SIG-M5 treated with dmso at 0.1 percent for 504 hours (cell line): Measurements from ENCODE around the gene CCDC106.

Experiments
- DNase-seq: peaks from one replicate; lab custom pipeline; 2025; ENCODE audit not compliant: unreplicated experiment; lab: John Stamatoyannopoulos, UW

CCDC106 gene

DNA sequence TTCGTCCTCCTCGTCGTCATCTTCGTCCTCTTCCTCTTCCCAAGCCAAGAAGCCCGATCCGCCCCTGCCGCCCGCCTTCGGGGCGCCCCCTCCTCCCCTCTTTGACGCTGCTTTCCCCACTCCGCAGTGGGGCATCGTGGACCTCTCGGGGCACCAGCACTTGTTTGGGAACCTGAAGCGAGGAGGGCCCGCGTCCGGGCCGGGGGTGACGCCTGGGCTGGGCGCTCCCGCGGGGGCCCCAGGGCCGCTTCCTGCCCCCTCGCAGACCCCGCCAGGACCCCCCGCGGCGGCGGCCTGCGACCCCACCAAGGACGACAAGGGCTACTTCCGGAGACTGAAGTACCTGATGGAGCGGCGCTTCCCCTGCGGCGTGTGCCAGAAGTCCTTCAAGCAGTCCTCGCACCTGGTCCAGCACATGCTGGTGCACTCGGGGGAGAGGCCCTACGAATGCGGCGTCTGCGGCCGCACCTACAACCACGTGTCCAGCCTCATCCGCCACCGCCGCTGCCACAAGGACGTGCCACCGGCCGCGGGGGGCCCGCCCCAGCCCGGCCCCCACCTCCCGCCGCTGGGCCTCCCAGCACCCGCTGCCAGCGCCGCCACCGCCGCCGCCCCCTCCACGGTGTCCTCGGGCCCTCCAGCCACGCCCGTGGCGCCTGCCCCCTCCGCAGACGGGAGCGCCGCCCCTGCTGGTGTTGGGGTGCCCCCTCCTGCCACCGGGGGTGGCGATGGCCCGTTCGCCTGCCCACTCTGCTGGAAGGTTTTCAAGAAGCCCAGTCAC is 33.9 kb upstream of the CCDC106 start:
- DNase-seq = no peak

DNA sequence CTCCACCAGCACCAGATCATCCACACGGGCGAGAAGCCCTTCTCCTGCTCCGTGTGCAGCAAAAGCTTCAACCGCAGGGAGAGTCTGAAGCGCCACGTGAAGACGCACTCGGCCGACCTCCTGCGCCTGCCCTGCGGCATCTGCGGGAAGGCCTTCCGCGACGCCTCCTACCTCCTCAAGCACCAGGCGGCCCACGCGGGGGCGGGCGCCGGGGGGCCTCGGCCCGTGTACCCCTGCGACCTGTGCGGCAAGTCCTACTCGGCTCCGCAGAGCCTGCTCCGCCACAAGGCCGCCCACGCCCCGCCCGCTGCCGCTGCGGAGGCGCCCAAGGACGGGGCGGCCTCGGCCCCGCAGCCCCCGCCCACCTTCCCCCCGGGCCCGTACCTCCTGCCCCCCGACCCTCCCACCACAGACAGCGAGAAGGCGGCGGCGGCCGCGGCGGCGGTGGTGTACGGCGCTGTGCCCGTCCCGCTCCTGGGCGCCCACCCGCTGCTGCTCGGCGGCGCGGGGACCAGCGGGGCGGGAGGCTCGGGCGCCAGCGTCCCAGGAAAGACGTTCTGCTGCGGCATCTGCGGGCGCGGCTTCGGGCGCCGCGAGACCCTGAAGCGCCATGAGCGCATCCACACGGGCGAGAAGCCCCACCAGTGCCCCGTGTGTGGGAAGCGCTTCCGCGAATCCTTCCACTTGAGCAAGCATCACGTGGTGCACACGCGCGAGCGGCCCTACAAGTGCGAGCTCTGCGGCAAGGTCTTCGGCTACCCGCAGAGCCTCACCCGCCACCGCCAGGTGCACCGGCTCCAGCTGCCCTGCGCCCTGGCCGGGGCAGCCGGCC is 33.1 kb upstream of the CCDC106 start:
- no peak for DNase-seq

DNA sequence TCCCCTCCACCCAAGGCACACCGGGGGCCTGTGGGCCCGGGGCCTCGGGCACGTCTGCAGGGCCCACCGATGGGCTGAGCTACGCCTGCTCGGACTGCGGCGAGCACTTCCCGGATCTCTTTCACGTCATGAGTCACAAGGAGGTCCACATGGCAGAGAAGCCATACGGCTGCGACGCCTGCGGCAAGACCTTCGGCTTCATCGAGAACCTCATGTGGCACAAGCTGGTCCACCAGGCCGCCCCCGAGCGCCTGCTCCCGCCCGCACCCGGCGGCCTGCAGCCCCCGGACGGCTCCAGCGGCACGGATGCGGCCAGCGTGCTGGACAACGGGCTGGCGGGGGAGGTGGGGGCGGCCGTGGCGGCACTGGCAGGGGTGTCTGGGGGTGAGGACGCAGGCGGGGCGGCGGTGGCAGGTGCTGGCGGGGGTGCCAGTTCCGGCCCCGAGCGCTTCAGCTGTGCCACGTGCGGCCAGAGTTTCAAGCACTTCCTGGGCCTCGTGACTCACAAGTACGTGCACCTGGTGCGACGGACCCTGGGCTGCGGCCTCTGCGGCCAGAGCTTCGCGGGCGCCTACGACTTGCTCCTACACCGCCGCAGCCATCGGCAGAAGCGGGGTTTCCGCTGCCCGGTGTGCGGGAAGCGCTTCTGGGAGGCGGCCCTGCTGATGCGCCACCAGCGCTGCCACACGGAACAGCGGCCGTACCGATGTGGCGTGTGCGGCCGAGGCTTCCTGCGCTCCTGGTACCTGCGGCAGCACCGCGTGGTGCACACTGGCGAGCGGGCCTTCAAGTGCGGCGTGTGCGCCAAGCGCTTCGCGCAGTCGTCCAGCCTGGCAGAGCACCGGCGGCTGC is 32.2 kb upstream of the CCDC106 start:
- no peak for DNase-seq

DNA sequence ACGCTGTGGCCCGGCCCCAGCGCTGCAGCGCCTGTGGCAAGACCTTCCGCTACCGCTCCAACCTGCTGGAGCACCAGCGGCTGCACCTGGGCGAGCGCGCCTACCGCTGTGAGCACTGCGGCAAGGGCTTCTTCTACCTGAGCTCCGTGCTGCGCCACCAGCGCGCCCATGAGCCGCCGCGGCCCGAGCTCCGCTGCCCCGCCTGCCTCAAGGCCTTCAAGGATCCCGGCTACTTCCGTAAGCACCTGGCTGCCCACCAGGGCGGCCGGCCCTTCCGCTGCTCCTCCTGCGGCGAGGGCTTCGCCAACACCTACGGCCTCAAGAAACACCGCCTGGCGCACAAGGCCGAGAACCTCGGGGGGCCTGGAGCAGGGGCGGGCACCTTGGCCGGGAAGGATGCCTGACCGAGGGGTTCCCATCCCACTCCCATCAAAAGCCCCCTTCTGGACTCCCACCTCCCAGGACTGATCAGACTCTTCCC is 31.6 kb upstream of the CCDC106 start:
- no peak for DNase-seq

DNA sequence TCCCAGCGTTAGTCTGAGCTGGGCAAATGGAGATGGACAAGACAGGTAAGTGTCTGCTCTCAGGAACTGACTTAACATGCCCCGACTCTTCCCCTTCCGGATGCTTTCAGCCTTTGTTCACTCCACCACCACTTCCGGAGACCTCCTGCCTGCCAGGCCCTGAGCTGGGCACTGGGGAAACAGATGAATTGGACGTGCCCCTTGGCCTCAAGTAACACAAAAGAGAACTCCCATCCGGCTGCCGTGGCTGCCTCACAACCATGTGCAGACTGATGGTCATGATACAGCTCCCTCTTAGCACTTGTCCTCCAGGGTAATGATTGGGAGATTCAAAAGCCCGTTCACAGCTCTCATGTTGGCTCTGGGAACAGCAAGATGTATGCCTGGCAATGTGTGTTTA is 30.6 kb upstream of the CCDC106 start:
- no peak for DNase-seq

DNA sequence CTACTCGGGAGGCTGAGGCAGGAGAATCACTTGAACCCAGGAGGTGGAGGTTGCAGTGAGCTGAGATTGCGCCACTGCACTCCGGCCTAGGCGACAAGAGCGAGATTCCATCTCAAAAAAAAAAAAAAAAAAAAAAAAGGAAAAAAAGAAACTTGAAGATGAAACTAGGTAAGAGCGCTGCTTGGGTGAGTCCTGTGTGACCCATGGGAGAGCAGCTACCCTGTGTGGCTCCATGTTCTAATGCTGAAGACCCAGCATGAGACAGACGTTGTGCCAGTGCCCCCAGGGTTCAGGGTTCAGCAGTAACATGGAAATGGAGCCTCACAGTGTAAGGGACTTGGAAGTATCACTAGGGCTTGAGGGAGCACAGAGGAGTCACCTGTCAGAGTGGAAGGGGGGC is 29.6 kb upstream of the CCDC106 start:
- DNase-seq = no peak

DNA sequence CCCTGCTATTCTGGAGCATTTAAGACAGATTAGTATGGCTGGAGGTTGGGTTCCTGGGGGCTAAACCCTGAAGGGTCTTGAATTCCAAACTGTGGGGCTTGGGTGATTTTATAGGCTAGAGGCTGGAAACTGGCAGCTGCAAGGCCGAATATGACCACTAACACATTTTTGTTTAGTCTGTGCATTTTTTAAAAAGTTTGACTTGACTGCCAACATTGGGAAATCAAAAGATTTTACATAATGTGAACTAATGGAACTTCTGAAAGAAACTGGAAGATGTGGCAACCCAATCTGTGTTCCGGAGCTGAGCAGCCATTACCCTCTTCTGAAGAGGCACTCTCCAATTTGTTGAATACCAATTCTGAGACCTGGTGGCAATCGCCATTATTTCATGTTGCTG is 28.7 kb upstream of the CCDC106 start:
- no peak for DNase-seq

DNA sequence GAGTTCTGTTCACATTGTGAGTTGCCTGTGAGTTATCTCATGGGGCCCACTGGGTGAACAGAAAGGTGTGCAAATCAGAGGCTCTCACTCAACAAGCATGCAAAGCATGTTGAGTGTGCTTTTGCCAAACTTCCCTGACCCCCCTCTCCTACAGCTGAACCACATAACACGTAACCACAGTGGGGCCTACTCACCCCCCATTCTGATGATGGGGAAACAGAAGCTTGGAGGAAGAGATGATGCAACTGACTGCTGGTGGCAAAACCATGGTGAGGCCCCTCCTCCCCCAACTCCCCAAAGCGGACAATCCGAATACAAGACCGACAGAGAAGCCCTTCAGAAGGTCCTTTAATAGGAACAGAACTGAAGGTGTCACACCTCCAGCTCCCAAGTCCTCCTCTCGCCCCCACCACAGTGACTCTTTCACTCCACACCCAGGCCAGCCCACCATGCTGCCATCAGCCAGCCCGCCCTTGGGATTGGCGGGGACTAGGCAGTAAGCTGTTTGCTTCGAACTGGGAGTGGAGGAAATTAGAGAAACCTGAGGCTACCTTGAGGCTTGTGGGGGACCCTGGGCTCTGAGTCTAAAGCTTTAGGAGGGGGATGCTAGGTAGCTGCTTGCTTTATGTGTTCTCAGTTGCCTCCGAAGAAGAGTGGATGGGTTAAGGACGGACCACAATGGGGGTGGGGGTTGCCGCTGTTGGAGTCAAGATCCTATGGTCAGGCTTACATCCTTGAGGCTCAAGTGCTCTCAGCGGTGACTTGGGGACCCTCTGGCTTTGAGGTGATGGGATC is 27.4 kb upstream of the CCDC106 start:
- peak; percentile 92 for DNase-seq

DNA sequence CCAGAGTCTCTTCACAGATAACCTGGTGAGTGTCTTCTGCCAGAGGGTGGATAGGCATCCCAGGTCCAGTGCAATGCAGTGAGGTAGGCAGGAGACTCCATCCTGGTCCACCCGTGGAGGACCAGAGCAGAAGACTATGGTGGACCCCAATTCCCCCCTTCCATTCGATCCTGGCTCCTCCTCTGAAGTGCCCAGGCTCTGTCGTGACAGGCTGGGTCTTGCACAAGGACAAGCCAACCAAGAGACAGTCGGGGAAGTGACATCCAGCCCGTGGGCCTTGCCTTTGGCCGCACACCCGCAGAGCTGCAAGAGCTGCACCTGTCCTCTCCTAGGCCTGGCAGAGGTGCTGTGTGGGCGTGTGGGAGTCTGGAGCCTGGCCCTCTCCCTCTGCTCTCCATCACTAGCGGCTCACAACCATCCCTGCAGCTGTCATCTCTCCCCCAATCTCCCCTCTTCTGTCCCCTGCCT is 26.8 kb upstream of the CCDC106 start:
- no peak for DNase-seq

DNA sequence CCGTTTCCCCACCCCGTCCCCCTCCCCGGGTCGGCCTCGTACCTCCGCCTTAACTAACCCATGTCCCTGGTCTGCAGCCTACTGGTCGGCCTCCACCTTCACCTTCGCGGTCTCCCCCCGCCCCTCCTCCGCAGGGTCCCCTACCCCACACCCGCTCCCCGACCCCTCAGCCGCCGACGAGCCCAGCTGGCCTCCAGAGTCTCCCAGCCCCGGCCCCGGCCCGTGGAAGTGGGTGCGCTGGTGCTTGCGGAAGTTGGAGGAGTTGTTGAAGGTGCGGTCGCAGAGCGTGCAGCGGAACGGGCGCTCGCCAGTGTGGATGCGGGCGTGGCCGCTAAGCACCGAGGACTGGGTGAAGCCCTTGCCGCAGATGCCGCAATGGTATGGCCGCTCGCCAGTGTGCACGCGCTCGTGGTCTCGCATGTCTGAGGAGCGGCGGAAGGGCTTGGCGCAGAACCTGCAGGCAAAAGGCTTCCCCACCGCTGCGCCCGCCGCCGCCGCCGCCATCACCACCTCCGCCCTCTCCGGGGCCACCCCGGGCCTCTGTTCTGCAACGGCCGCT is 26.3 kb upstream of the CCDC106 start:
- DNase-seq = no peak

DNA sequence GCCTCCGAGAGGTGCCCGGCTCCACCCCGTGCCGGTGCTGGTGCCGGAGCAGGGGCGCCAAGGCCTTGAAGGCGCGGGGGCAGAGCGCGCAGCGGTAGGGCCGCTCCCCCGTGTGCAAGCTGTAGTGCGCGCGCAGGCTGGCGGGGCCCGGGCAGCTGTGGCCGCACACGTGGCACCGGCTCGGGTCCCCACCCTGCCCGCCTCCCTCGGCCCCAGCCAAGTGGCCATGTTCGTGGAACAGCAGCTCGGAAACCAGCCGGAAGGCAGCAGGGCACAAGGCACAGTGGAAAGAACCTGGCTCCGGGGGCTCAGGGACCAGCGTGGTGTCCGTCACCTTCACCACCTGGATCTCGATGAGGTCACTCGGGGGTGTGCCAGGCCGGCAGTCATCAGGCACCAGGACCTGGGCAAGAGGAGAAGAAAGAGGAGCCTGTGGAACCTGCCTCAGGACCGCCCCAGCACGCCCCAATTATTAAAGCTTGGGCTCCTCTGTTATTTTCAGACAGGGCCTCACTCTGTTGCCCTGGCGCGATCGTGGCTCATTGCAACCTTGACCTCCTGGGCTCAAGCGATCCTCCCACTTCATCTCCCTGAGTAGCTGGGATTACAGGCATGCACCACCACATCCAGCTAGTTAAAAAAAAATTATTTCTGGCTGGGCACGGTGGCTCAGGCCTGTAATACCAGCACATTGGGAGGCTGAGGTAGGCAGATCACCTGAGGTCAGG is 25.6 kb upstream of the CCDC106 start:
- no peak for DNase-seq

DNA sequence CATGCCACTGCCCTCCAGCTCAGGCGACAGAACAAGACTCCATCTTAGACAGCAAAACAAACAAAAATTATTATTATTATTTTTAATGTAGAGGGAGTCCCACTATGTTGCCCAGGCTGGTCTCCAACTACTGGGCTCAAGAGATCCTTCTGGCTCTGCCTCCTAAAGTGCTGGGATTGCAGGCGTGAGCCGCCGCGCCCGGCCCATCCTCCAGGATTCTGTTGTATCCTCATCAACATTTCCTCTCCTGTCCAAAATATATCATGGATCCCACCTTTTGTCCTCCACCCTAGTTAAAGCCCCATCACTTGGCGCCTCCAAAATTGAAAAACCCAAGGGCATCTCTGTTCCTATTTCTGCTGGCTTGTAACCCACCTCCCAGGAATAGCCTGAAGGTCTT is 24.9 kb upstream of the CCDC106 start:
- no peak for DNase-seq

DNA sequence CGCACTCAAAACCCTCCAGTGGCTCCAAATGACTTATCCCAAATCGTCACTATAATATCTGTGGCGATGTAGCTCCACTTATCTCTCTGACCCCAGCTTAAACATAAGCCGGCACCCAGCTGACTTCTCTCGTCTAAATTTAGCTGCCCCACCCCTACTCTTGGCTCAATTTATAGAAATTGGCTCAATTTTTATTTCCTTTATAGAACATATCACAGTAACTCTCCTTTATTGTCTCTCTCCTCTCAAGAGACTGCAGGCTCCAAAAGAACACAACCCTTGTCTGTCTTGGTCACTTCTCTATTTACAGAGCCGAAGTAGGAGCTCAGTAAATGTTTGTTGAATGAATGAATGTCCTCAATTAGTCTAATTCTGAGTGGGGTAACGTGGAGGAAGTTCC is 24.5 kb upstream of the CCDC106 start:
- DNase-seq = no peak

DNA sequence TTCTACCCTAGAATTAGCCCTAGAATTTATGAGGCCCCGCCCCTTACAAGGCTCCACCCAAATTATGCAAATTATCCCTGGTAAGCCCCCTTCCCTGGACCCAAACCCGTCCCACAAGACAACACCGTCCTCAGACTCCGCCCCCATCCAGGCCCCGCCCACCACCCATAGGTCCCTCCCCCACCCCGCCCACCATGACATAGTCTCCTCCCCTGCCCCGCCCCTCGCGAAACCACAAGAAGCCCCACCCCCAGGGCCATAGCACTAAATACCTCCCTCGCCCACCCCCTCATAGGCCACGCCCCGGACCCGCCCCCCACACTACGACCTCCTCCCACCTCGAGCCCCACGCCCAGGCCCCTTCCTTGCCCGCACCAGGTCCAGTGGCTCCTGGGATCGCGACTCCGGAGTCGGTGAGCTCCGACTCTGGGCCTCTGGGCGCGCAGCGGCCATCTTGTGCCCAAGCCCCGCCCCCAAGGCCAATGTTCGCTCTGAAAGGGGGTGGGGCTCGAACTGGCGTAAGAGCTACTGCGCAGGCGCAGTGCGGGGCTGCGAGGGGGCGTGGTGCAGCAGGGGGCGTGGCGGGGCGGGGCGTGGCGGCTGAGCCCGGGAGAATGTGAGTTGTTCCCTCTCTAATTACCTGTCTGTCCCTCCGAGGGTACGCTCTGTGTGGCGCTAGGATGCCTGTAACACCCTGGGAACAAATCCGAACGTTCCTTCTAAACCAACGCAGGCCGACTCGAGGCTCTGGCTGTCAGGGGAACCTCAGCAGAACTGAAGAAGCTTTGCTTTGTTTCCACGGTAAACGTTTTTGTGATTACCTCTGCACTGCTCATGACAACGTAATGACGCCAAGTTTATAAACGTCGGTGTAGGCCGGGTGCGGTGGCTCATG is 23.7 kb upstream of the CCDC106 start, which contains the start of gene ZNF784:
Gene ZNF784 (minus strand): TSS at position 458 of the 895 bp plus-strand sequence. CDS start 5 bp downstream, at position 453.
- peak; percentile 88 for DNase-seq

DNA sequence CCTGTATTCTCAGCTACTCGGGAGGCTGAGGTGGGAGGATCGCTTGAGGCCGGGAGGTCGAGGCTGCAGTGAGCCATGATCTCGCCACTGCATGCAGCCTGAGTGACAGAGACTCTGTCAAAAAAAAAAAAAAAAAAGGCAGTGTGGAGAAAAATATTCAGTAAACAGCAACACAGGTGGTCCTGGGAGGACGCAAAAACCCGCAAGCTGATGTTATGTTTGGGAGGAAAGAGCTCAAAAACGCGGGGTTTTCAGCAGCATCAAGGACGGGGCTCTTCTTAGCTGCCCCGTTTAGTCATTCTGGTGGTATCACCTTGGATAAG is 23.0 kb upstream of the CCDC106 start:
- no peak for DNase-seq

DNA sequence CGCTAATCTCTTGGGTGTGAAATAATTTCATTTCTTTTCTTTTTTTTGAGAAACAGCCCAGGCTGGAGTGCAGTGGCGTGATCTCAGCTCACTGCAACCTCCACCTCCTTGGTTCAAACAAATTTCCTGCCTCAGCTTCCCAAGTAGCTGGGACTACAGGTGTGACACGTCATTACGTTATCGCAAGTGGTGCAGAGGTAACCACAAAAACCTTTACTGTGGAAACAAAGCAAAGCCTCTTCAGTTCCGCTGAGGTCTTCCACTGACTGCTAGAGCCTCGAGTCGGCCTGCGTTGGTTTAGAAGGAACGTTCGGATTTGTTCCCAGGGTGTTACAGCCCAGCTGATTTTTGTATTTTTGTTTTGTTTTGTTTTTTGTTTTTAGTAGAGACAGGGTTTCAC is 21.7 kb upstream of the CCDC106 start:
- no peak for DNase-seq

DNA sequence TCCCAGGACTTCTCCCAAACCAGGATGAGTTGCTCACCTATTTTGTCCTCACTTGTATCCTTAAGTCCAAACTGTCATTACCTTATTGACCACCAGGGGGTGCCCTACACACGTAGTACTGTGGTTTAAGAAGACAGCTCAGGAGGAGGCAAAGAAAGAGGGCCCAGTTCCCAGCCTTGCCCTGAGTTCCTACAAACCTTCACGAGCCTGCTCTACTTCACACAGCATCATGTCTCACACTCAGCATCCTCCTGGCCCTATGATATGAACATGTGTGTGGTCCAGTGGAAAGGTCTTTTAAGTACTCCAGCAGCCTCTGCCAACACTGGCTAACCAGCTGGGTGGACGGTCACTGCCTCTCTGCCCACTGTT is 15.6 kb upstream of the CCDC106 start:
- peak; percentile 92 for DNase-seq

DNA sequence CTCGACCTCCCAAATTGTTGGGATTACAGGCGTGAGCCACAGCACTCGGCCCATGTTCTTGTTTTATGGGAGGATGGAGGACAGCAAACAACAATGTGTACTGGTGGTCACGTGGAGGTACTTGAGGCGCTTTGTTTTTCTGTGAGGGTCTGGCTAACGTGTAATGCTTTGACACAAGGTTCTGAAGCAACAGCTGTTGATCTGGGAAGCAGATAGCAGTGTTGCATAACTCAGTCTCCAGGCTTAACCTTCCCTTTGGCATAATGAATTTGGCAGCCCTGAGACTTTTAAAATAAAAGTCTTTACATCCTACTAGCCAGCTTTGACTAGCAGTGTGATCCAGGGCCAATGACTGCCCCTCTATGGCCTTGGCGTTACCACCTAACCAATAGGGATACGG is 14.2 kb upstream of the CCDC106 start:
- DNase-seq = peak; percentile 36

DNA sequence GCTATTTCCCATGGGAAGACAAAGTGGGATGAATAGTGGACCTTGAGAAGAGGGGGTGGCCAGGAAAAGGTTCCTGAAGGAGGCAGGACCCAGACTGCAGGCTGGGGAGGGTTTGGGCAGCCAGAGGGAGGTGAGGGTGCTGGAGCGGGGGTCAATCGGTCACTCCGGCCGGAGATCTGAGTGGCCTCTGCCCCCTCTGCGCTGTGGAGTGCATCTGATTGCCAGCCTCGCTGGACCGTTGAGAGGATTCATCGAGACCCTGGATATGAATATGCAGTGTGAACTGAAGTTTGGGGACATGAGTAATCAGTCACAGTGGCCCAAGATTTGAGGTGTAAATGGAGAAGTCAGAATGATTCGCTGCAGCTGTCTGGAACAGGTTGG is 12.7 kb upstream of the CCDC106 start:
- DNase-seq = no peak
